8988T (cell line): Measurements from ENCODE around the gene NBEA.
"Not testable (repeated sequence)": the region's sequence is repeated elsewhere in the genome, so short reads cannot be mapped to it uniquely, and the experiment has no call there.

ENCODE experiments used
- DNase-seq: peaks from one replicate; pipeline ENCODE4 v3.0.0; 2011

The NBEA gene

DNA sequence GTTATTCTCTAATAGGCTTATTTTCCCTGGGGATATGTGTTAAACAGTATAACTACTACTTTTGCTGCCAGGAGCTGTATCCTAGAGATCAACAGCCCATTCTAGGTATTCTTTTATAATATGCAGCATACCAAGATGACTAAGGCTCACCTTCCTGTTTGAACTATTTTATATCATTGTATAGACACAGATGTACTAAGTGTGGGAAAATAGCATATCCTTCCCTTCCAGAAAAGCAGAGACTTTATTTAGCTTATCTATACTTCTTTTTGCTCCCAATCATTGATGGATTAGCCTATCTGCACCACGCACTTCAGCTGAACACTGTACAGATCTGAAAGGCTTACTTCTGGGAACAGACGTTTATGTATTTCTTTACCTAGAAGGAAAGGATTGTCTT lies 451.8 kb downstream of the NBEA start:
- no peak for DNase-seq

DNA sequence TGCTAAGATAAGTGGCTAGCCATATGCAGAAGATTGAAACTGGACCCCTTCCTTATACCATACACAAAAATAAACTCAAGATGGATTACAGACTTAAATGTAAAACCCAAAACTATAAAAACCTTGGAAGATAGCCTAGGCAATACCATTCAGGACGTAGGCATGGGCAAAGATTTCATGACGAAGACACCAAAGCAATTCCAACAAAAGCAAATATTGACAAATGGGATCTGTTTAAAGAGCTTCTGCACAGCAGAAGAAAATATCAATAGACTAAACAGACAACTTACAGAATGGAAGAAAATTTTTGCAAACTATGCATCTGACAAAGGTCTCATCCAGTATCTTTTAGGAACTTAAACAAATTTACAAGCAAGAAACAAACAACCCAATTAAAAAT lies 466.2 kb downstream of the NBEA start:
- DNase-seq, result not testable (repeated sequence)

DNA sequence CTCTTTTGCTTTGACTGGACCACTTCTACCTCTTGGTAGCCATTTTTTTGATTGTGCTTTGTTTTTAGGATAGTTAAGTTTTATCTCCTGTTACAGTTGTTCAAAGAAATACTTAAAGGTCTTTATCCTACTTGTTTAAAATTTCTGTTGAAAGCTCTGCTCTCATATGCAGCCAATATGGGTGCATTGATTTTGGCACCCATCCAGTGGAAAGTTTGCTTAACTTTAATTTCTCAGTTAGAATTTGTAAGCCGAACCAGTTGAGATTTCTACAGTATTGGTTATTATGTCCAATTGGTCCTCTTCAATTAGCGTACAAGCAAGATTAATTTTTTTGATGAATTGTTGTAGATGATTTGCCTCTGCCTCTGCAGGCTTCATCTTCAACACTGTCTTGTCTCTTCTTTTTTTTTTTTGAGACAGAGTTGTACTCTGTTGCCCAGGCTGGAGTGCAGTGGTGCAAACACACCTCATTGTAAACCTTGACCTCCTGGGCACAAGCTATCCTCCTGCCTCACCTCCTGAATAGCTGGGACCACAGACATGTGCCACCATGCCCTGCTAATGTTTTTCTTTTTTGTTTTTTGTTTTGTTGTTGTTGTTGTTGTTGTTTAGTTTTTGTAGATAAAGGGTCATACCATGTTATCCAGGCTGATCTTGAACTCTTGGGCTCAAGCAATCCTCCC lies 469.1 kb downstream of the NBEA start:
- DNase-seq, result no peak

DNA sequence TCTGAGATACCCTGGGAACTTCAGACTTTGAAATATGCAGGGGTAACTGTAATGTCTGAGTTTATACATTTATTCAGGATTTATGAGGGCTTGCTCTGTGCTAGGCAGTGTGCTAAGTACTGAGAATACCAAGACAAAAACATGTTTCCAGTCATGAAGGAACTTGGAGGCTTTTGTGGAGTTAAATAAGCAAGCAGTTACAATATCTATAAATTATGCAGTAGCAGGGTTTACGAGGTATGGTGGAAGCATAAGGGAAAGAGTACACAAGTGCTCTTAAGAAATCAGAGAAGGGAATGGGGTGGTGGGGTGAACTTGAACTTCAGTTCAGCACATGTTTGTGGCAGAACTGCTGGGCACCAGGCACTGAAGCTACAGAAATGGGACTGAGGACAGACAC lies 506.4 kb downstream of the NBEA start:
- DNase-seq, result no peak

DNA sequence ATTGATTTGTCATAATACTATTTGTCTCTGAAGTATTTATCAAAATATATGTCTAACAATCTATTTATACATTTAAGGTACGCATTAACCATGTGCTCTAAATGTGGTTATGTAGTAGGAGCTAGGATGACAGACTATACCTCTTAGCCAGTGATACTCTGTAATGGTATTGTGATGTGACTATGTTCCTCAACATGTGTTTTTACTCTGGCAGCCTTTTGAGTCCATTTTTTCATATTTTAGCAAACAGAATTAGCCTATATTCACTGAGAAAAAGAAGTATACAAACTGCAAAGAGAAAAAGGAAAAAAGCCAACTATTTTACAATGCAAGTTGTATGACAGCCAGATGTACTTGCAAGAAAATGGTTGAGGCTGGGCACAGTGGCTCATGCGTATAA lies 507.8 kb downstream of the NBEA start:
- no peak for DNase-seq

DNA sequence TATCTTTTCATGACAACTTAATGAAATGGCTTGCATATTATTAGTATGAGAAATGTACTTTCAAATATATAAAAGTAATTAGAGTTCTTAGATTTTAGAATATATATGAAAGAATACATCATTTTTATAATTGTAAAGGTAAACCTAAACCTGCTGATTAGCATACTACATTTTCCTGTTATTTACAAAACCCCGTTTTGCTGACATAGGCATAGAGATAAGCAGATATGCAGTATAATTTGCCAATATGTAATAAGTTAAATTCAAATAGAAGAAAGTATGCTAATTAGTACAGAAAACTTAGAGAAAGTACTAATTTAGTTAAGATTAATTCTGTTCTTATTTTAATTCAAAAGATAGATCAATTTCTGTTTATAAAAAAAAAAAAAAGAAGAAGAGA lies 513.0 kb downstream of the NBEA start:
- DNase-seq, result no peak

DNA sequence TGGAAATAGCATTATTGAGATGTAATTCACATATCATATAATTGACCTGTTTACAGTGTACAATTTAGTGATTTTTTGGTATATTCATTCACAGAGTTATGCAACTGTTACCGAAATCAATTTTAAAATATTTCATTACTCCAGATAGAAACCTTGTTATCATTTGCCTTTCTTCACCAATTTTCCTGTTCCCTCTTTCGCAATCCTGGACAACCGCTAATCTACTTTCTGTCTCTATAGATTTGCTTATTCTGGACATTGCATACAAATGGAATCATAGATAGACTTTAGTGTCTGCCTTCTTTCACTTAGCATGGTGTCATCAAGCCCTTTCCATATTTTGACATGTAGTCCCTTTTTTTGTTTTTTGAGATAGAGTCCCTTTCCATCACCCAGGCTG lies 515.2 kb downstream of the NBEA start:
- DNase-seq, result no peak

DNA sequence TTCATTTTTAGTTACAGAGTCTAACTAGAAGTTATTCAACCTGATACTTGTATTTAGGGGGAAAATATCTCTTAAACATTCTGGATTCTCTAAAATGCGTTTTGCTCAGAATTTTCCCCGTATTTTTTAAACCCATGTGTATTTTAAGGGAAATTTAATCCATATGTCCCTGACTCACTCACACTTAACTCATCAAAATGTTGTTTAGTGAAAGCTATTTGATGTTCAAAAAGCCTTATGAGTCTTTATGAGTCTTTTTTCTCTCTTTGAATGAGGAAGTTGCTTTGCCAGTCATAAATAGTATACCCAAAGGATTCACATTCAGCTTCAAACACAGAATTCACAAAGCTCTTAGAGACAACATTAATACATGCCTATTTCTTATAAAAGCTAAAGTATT lies 518.0 kb downstream of the NBEA start:
- no peak for DNase-seq

DNA sequence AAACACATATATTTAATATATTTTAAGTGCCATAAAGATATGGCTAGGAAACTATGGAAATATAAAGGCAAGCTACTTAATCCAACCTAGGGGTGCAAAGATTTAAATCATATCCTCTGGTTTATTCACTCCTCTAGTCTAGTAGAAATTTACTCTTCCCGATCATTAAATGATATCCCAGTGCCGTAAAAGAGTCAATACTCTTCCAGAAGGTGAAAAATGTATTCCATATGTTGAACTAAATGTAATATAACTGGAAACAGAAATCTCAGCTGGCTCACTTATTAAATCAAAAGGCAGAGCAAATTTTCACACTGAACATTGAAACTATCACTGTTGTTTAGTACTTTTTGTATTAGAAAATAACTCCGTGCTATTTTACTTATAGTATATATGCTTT lies 523.3 kb downstream of the NBEA start:
- DNase-seq, result no peak

DNA sequence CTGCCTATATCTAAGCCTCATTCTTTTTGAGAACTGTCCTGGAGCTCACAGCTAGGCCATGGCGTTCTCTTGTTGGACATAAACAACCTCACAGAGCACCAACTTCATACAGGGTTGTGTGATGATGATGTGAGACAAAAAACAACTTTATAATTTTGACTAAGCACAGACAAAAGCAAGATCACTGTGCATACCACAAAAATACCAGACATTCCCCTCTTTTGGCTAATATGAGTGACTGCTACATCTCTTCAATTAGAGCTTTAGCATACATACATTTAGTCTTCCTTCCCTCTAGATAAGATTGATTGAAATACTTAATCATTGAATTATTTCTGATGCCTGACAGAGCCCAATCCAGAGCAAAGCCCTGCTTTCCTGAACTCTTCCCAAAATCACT lies 526.1 kb downstream of the NBEA start:
- no peak for DNase-seq

DNA sequence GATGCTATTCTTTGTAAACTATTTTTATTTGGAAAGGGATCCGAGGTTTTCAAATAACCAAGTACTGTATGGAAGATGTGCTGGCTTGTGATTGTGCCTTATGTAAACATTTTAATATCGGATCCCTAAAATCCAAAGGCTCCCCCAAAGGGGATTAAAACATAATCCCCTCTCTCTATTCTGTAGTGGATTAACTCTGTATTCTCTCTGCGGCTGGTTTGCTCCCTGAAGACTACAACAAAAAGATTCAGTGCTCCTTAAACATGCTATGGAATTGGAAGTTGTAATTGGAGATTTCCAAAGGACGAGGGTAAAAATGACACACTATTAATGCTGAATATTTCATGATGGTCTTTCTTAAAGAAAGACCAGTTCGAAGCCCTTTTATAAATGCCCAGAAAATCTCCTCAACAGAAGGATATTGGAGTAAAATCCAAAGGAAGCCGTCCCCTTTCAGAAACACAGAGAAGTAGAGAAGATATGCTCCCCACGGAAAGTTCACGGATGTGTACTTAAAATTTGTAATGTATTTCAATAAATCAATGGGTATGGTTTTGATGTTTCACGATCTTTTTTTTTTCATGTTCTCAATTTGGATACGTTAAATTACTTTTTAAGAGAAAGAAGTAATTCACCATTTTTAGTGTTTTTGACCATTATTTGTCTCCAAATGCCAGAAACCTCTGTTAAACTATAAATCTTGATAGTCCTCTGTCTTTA lies 527.9 kb downstream of the NBEA start:
- DNase-seq, result no peak

DNA sequence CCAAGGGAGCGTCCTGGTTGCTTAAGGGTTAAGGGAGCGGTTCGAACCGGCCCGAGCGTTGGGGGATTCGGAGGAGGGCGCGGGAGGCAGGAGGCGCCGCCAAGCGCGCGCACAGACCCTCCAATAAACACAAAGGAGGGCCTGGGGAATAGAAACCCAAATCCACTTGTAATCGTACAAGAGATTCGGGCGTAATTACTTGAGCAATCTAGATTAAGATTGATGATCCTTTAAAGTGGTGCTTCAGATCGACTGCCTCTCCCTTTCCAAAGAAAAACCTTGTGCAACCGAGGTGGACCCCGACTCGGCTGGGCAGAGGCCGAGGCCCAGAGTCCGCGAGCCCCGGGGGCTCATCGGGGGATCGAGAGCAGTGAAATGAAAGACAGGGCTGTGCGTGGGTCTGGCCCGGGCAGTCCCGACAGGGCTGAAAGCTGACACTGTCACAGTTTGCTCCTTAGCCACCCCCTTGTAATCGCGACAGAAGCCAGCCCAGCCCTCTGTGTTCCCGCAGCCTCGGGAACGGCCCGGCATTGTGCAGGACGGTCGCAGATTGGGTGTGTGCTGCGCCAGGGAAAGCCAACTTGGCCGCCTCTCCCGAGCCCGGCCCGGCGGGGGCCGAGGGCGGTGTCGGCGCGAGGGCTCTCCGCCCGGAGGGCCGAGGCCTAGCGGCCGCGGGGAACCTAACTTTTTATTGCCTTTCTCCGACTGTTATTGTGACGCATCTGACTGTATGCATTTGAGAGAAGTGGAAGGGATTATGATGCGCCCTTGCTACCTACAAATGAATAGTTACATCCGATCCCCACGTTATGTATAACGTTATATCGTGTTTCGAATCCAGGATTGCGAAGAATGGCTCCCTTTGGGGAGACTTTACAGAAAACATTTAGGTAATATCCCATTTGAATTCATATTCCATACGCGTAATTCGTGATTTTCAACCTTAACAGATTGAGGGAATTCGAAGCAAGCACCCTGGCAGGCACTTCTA lies 528.9 kb downstream of the NBEA start:
- DNase-seq, result no peak

DNA sequence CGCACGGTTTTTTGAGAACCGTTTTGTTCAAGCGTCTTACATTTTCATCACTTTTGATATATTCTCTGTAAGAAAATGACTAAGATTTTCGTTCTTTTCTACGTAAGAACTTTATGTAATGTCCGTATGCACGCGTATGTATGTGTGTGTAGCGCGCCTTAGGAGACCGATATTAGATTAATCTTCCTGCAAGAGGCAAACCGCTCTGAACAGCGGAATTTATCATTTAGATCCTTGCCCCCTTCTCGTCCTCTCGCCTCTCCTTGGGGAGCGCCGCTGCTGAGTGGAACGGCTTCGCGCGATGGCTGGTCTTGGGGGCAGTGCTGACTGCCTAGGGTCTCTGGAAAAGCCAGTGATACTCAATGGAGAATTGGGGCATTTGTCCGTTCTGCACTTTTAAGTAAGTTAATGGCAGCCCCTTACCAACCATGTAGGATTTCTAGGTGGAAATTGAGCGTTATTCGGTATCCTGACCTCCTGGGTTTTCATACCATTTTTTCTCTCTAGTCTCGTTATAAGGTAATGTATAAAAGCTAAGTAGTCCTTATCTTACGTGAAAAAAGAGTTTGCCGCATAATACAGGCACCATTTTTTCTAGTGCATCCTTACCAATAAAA lies 529.7 kb downstream of the NBEA start:
- DNase-seq, result no peak

DNA sequence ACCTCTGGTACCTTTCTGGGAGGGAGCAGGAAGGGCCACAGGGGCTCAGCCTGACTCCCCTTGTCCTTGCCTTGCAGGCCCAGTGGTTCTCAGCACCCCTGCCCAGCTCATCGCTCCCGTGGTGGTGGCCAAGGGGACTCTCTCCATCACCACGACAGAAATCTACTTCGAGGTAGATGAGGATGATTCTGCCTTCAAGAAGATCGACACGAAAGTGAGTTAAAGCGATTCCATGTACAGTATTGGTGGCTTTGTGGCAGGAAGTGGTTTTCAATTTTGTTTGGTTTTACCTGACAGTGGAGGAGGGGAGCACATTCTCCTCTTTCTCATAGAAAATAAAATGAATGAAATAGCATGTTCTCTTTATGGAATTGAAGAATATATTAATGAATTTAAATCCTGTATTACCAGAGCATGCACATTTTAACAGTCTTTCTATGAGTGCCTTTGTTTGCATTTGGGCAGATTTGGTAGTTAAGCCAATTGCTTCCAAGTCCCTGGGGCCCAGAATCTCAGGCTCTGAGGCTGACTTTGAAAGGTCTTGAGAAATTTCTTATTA lies 530.3 kb downstream of the NBEA start:
- no peak for DNase-seq

DNA sequence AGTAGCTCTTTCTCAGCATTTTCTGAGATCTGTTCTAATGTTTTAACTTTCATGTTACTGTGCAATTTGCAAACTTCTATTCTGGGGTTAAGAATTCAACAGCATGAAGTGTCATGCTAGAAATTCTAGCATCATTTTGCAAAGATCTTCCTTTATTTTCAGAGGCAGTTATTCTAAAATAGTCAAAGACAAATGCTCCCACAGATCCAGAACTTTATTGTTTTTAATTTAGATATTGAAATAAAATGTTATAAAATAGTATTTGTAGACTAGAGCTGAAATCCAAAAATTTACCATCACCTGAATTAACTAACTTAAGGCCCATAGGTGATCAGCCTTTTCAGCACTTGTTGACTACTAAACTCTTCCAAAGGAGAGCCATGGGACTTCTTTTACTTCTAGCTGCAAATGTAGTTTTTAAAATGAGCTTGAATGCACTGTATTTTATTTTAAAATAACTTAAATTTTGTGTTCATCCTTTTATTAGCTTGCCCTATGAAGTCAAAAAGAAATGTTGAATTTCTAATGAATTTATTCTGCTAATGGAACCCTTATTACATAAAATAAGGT lies 531.2 kb downstream of the NBEA start:
- DNase-seq, result no peak

DNA sequence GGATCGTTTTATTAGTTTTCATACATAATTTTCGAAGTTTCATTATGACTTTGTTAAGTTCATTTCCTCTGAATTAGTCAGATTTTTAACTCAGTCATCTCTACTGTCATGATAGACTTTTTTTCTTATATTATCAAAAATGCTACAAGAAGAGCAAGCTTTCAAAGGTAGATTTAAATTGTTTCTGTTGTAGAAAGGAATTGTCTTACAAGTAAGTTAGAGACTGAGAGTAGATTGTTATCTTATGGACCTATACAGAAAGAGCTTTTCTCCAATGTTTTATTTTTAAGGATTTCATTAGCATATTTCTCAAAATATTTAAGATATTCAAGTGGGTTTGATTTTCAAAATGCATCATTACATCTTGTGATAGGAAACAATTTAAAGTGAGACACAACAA lies 531.7 kb downstream of the NBEA start:
- DNase-seq, result no peak

DNA sequence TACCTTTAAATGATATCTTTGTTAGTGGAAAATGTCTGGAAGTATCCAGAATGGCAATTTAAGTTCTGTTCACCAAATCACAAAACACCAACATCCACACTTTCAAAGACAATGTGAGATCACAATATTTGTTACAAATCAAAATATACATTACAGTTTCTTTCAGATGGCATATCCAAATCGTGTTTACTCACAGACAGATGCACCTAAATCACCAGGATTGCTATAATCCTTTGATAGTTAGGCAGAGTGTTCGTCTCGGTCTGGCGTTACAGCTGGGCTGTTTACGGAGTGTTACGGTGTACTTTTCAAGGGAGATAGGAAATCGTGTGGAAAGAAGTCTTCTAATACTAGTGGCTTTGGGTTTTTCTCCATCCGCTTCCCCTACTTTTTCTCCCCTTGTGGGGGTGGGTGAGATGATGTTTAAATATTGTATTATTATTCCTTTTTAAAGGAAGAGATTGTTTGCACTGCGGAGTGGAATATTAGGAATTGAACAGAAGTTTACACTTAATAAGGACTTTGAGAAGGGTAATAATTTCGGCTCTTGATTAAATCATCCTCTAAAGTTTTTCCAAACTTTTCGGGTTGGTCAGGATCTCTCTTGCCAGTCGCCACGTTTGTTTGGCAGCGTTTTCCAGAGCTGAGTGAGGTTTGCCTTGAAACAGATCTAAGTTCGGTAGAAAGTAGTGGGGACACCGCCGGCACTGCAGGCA lies 532.6 kb downstream of the NBEA start:
- DNase-seq, result no peak

DNA sequence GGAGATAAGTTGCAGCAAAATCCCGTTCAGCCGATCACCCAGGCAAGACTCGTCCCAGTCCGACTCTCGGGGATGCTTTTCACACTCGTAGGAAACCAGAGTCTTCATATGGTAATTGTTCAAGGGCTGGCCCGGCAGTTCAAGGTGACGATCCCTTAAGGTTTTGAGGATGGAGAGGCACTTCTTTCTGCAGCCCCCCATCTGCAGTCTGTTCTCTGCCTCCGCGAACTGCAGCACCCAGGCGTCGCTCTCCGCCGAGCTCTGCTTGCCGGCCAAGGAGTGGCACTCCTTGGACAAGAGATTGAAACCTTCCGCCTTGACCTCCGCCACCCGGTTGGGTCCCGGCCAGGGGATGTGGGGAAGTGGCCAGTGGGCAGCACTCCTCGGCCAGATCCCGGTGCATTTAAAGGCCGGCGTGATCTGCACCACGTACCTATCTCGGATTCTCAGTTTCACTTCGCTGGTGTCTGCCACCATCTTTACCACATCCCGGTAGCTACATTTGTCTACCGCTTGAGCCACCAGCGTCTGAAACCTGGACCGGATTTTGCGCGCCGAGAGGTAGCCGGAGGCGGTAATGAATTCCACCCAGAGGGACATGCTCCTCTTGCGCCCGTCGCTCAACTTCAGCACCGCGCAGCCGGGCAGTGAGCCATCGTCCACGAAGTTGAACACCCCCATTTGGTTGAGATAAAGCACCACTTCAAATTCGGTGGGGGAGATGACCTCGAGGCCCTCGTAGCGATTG lies 533.3 kb downstream of the NBEA start:
- DNase-seq, result no peak

DNA sequence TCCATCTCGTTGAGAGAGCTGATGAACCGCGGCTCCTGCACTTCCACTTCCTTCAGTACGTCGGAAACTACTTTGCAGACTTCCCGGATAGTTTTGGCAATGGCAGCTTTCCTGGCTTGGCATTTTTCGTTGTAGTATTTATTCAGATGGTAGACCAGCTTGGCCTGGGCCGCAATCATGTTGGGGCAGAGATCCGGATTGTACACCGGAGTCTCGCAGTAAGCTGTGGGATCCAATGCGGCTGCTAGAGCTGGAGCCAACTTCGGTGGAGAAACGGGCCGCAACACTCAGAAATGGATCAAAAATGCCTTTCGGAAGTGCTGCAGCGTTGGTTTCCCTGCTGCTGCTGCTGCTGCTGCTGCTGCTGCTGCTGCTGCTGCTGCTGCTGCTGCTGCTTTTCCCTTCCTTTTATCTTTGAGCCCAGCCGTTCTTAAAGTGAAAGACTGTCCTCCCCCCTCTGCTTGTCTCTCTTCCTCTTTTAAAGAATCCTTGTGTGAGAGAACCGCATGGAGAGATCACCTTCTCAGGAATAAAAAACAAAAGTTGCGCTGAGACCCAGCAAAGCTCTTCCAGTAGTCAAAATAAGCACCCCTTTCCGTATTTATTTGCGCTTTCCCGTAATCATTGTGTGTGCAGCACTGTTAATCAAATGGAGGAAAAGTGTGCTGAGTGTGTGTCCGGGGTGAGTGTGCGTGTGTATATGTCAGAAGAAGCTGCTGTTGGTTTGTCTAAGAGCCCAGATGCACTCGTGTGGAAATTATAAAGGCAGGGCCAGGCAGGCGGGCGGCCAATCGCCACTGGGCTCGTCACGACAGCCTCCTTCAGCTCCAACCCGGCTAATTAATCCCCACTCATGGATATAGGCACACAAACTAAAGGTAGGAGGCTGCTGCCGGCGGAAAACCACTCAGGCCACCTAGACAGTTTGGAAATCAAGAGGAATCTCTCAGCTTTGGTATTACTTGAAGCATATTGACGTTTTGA lies 534.2 kb downstream of the NBEA start, which contains the start of gene MAB21L1:
Gene MAB21L1 (minus strand): TSS at position 730 of the 984 bp plus-strand sequence. CDS start 551 bp downstream, at position 179.
- no peak for DNase-seq
